ENCODE measurements around the gene THAP3.

DNA sequence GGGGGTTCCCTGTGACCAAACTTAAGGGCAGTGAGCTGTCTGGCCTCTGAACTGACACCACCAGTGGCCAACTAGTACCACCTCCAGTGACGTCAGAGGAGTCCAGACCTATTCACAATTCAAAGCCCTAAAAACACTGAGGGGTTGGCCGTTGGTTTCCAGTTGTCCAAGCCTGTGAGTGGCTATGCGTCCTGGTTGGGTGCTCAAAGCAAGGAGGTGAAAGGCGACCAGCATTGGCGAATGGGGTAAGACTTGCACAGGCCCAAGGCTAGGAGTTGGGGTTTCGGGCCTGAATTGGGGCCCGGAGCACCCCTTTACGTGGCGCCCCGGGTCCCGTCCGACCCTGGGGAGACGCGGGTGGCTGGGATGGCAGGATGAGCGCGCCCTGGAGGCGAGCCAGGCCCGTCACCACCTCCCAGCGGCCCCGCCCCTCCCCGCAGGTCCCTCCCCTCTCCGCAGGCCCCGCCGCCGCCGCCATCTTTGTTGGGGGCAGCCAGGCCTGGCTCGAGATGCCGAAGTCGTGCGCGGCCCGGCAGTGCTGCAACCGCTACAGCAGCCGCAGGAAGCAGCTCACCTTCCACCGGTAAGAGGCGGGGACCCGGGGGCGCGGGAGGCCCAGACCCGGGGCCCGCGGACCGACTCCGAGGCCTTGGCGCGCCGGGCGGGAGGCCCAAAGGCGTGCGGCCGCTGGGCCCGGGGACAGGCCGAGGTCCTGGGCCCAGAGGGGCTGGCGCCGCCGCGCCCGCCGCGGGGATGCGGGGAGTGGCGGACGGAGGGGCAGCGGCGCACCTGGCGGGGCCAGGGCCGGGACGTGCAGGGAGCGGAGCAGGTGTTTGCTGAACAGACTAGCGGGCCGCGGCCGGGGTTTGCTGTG is at the start of gene THAP3:
- peak in 1 of 2 donors; percentile 52 for TF ChIP-seq POLR2A (IDR thresholded peaks at IDR 0.05)
- TF ChIP-seq, protein P1, sequence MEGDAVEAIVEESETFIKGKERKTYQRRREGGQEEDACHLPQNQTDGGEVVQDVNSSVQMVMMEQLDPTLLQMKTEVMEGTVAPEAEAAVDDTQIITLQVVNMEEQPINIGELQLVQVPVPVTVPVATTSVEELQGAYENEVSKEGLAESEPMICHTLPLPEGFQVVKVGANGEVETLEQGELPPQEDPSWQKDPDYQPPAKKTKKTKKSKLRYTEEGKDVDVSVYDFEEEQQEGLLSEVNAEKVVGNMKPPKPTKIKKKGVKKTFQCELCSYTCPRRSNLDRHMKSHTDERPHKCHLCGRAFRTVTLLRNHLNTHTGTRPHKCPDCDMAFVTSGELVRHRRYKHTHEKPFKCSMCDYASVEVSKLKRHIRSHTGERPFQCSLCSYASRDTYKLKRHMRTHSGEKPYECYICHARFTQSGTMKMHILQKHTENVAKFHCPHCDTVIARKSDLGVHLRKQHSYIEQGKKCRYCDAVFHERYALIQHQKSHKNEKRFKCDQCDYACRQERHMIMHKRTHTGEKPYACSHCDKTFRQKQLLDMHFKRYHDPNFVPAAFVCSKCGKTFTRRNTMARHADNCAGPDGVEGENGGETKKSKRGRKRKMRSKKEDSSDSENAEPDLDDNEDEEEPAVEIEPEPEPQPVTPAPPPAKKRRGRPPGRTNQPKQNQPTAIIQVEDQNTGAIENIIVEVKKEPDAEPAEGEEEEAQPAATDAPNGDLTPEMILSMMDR (IDR thresholded peaks at IDR 0.05): no peak

All from adrenal gland (tissue), 5 donors.